Activated T-cell treated with anti-CD3 and anti-CD28 coated beads for 48 hours (primary cell): ENCODE data around the gene KDM1A.
A peak's percentile ranks its signal among the peaks of the same experiment; 100 is the strongest.
"Not testable (repeated sequence)": the region's sequence is repeated elsewhere in the genome, so short reads cannot be mapped to it uniquely, and the experiment has no call there.

Experiments used
- DNase-seq: peaks from one replicate; pipeline ENCODE4 v3.0.0-alpha.2; 2020; ENCODE audit warnings: low read depth

KDM1A gene

GRCh38 chr1:23019094-23019862, at the start of gene KDM1A:
TSS of gene KDM1A (plus strand) at chr1:23019468. CDS start at chr1:23019597, 129 bp downstream.
- peak; percentile 94 for DNase-seq

GRCh38 chr1:22970096-22970495, 49.2 kb upstream of the KDM1A start:
- DNase-seq, result no peak

GRCh38 chr1:22971161-22971560, 48.1 kb upstream of the KDM1A start:
- no peak for DNase-seq

- DNase-seq, result no peak
Observed at GRCh38 chr1:22971611-22972405, 47.5 kb upstream of the KDM1A start.

GRCh38 chr1:22972760-22973159, 46.5 kb upstream of the KDM1A start, which contains the start of gene LACTBL1:
TSS of gene LACTBL1 (minus strand) at chr1:22972866. CDS start at chr1:22972316, 550 bp downstream.
- no peak for DNase-seq

GRCh38 chr1:22975694-22976093, 43.6 kb upstream of the KDM1A start:
- DNase-seq, result no peak

- no peak for DNase-seq
Observed at GRCh38 chr1:22976127-22976460, 43.2 kb upstream of the KDM1A start.

GRCh38 chr1:22976461-22977243, 42.6 kb upstream of the KDM1A start:
- DNase-seq, result peak; percentile 45

GRCh38 chr1:22978299-22978698, 41.0 kb upstream of the KDM1A start:
- DNase-seq, result no peak

GRCh38 chr1:22980471-22980790, 38.8 kb upstream of the KDM1A start:
- not testable (repeated sequence) for DNase-seq

GRCh38 chr1:22983944-22984343, 35.3 kb upstream of the KDM1A start:
- no peak for DNase-seq

GRCh38 chr1:22992384-22992783, 26.9 kb upstream of the KDM1A start:
- not testable (repeated sequence) for DNase-seq

- not testable (repeated sequence) for DNase-seq
Observed at GRCh38 chr1:22993220-22993795, 26.0 kb upstream of the KDM1A start.

- no peak for DNase-seq
Observed at GRCh38 chr1:22995774-22996173, 23.5 kb upstream of the KDM1A start.

GRCh38 chr1:22997528-22997927, 21.7 kb upstream of the KDM1A start:
- DNase-seq, result not testable (repeated sequence)

- not testable (repeated sequence) for DNase-seq
Observed at GRCh38 chr1:23000133-23000532, 19.1 kb upstream of the KDM1A start.

- DNase-seq, result not testable (repeated sequence)
Observed at GRCh38 chr1:23002218-23002617, 17.1 kb upstream of the KDM1A start.

GRCh38 chr1:23004112-23004511, 15.2 kb upstream of the KDM1A start:
- DNase-seq, result no peak

- not testable (repeated sequence) for DNase-seq
Observed at GRCh38 chr1:23004769-23005168, 14.5 kb upstream of the KDM1A start.

- no peak for DNase-seq
Observed at GRCh38 chr1:23007106-23007505, 12.2 kb upstream of the KDM1A start.

- DNase-seq, result no peak
Observed at GRCh38 chr1:23008901-23009300, 10.4 kb upstream of the KDM1A start.

- not testable (repeated sequence) for DNase-seq
Observed at GRCh38 chr1:23010025-23010424, 9.2 kb upstream of the KDM1A start.
